ENCODE measurements around the gene FAM47E.

- no peak for TF ChIP-seq CTCF (IDR thresholded peaks at IDR 0.05; ENCODE audit: low read depth, low read length, poor library complexity, severe bottlenecking)
- no peak for TF ChIP-seq EZH2phosphoT487 (IDR thresholded peaks at IDR 0.05; ENCODE audit: borderline replicate concordance, low read length)
These were observed 25.1 kb upstream of the FAM47E start for GRCh38 chr4:76226418-76226817.

Measured in DOHH2 (cell line).